Stomach (tissue), 9 donors: ENCODE results near the gene F7. TPM values are rescaled to one million over a fixed set of nuclear protein-coding genes. Genes with fewer than 3 reads are reported as not detected.

Source experiments
- DNase-seq, 2 donors: peaks; one replicate each; pipeline versions ENCODE4 v3.0.0 to v3.0.0-alpha.2; 2013 to 2019
- H3K27ac ChIP-seq, 5 donors: fragments of 200-600 bp in 4 of 5; sonication (generic) in 4 of 5; one replicate each; pipeline ENCODE4 v1.5.1; 2013 to 2019; ENCODE audit warnings: mild to moderate bottlenecking in 1 of 5, moderate library complexity in 1 of 5
- H3K27me3 ChIP-seq, 3 donors: fragments of 200-600 bp; sonication (generic); one replicate each; pipeline ENCODE4 v1.5.1; 2017 to 2019; ENCODE audit warnings: mixed run types in 1 of 3
- H3K36me3 ChIP-seq, 4 donors: fragments of 200-600 bp; sonication (generic); 1 replicate in 3 of 4; 2 replicates in 1 of 4; pipeline ENCODE4 v1.5.1; 2016 to 2019
- H3K4me1 ChIP-seq, 4 donors: fragments of 200-600 bp; sonication (generic); one replicate each; pipeline ENCODE4 v1.5.1; 2016 to 2019
- H3K4me3 ChIP-seq, 4 donors: fragments of 200-600 bp; sonication (generic) in 3 of 4; one replicate each; pipeline ENCODE4 v1.5.1; 2016 to 2019; ENCODE audit warnings: mild to moderate bottlenecking in 1 of 4
- H3K9me3 ChIP-seq, 4 donors: fragments of 200-600 bp; sonication (generic); one replicate each; pipeline ENCODE4 v1.5.1; 2016 to 2019
- EP300 ChIP-seq: sonication (generic); formaldehyde crosslinking; IDR thresholded peaks from one replicate; pipeline ENCODE4 v1.6.1; 2017; ENCODE audit warnings: antibody characterized with exemption
- POLR2A ChIP-seq, 4 donors: fragments of 450-650 bp; IDR thresholded peaks; one replicate each; pipeline ENCODE4 v1.6.1; 2016; ENCODE audit warnings: antibody characterized with exemption in 4 of 4, control low read depth in 2 of 4, mild to moderate bottlenecking in 1 of 4, moderate library complexity in 1 of 4
- POLR2AphosphoS5 ChIP-seq, 3 donors: sonication (generic); formaldehyde crosslinking; IDR thresholded peaks; one replicate each; pipeline ENCODE4 v1.6.1; 2016; ENCODE audit warnings: antibody characterized with exemption in 3 of 3
- WGBS, 5 donors: extraction: QIAGEN DNeasy Blood & Tissue Kit in 3 of 5; methylation state at CpG; one replicate each; pipeline versions ENCODE4 v1.1.5 to v1.1.7; 2013 to 2018; 5-methylcytosine and 5-hydroxymethylcytosine counted together
- intact Hi-C: fragments of 100-400 bp; cut with DNase I; formaldehyde crosslinking; loops from one replicate; pipeline ENCODE4 v1.15.1; 2023; ENCODE audit warnings: low total_unique reads
- polyA plus RNA-seq, 3 donors: library from polyadenylated mRNA; stranded (reverse); fragments of 200-250 nt; gene quantifications; one replicate each; pipeline ENCODE4 v1.2.3, GENCODE V29; 2013
- total RNA-seq, 5 donors: library from RNA; depleted of rRNA; stranded (reverse); fragments of >200 nt; gene quantifications; one replicate each; pipeline versions ENCODE4 v1.1.0 to v1.2.3, GENCODE V29; 2014 to 2016
- TF ChIP-seq, protein P1 (sequence below), 7 experiments: fragments of 450-650 bp in 4 of 7; fragments of 200-600 bp in 3 of 7; sonication (generic) in 3 of 7; IDR thresholded peaks; one replicate each; pipeline ENCODE4 v1.5.1; 2016 to 2019; ENCODE audit warnings: antibody characterized with exemption in 7 of 7, control low read depth in 2 of 7, mild to moderate bottlenecking in 1 of 7
- donor health status: healthy with polysubstance abuse.
- donor health status: Bipolar disorder and iron deficiency.
- donor health status: healthy.

F7 gene
- total and polyA plus RNA-seq, 8 donors: 0.10 TPM; not detected in 7

- TF ChIP-seq EP300 (no peak), POLR2A (IDR thresholded peaks at IDR 0.05) (no peak), POLR2AphosphoS5 (IDR thresholded peaks at IDR 0.05) (no peak)
- TF ChIP-seq, protein P1, sequence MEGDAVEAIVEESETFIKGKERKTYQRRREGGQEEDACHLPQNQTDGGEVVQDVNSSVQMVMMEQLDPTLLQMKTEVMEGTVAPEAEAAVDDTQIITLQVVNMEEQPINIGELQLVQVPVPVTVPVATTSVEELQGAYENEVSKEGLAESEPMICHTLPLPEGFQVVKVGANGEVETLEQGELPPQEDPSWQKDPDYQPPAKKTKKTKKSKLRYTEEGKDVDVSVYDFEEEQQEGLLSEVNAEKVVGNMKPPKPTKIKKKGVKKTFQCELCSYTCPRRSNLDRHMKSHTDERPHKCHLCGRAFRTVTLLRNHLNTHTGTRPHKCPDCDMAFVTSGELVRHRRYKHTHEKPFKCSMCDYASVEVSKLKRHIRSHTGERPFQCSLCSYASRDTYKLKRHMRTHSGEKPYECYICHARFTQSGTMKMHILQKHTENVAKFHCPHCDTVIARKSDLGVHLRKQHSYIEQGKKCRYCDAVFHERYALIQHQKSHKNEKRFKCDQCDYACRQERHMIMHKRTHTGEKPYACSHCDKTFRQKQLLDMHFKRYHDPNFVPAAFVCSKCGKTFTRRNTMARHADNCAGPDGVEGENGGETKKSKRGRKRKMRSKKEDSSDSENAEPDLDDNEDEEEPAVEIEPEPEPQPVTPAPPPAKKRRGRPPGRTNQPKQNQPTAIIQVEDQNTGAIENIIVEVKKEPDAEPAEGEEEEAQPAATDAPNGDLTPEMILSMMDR (IDR thresholded peaks at IDR 0.05): no peak
- H3K4me3 ChIP-seq: peak overlapping the region; percentile 14 to 35 (median 31)
- intact Hi-C loops: no loop called here
These were observed 24.5 kb downstream of the F7 start for GRCh38 chr13:113129921-113130750.

DNA sequence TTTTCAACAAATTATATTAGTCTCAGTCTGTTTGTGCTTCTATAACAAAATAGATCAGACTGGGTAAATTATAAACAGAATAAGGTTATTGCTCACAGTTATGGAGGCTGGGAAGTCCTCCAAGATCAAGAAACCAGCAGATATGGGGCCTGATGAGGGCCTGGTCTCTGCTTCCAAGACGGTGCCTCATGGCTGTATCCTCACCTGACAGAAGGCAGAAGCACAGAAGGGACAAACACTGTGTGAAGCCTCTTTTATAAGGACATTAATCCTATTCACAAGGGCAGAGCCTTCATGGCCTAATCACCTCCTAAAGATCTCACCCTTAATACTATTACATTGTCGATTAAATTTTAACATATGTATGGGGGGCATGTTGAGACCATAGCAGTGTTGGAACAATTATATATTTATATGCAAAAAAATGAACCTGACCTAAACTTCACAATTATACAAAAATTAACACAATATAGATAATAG lies 29.7 kb downstream of the F7 start:
- H3K4me1 ChIP-seq: peaks cover 0 to under 1% (median 0%) of the 10 kb centered on the region in 4 donors
- intact Hi-C loops: no loop called here
- peaks cover 0 to 5% (median 1%) of the 10 kb centered on the region in 3 donors for H3K27me3 ChIP-seq
- no peak overlapping the region for H3K27ac ChIP-seq
- H3K9me3 ChIP-seq: no peaks in the 10 kb centered on the region
- WGBS, 5 donors: 62 to 77% (median 69%) methylated on average over 2 of the region's 2 CpGs
- no peaks in the 10 kb centered on the region for H3K36me3 ChIP-seq
- no peak overlapping the region for H3K4me3 ChIP-seq
- no peak for TF ChIP-seq POLR2AphosphoS5 (IDR thresholded peaks at IDR 0.05)
- TF ChIP-seq, protein P1 (IDR thresholded peaks at IDR 0.05): no peak
- no peak for TF ChIP-seq POLR2A (IDR thresholded peaks at IDR 0.05)
- TF ChIP-seq EP300: no peak
- peak in 1 of 2 donors; percentile 10 for DNase-seq

More at GRCh38 chr13:113129921-113130750, 24.5 kb downstream of the F7 start:
- H3K4me1 ChIP-seq: peaks cover 0 to 9% (median 7%) of the 10 kb centered on the region in 4 donors
- 34 to 53% (median 45%) methylated on average over 29 to 60 of the region's 60 CpGs for WGBS, 5 donors
- peaks cover 0 to 21% (median 9%) of the 10 kb centered on the region in 3 donors for H3K27me3 ChIP-seq
- H3K36me3 ChIP-seq: no peaks in the 10 kb centered on the region
- H3K27ac ChIP-seq: no peak overlapping the region
- peak; percentile 21 to 60 for DNase-seq
- no peaks in the 10 kb centered on the region for H3K9me3 ChIP-seq

DNA sequence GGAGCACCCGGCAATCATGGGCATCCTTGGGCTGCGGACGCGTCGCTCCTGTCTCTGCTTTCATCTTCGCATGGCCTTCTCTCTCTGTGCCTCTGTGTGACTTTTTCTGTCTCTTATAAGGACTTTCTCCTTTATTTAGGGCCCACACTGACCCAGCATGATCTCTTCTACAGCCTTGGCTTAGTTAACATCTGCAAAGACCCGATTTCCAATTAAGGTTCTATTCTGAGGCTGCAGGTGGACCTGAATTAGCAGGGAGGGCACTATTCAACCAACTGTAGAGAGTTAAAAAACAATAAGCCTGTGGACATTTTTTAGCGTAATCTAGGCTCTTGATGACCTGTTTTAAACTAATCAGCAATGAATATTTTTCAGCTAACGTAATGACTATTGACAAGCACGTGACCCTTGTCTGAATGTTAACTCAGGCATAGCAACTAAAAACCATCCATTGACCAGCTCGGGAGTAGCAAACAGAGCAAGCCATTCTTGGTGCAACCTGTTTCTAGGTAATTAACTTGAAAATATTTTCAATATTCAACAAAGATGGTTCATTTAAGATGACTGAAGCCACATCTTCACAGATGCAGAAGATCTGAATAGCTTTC lies 32.2 kb downstream of the F7 start:
- 68 to 75% (median 73%) methylated on average over 11 of the region's 11 CpGs for WGBS, 5 donors
- intact Hi-C loops: no loop called here
- Histone ChIP-seq H3K36me3 (peaks cover 0 to 7% (median 0%) of the 10 kb centered on the region in 4 donors), H3K9me3 (no peaks in the 10 kb centered on the region), H3K4me3 (no peak overlapping the region), H3K27ac (no peak overlapping the region), H3K27me3 (no peaks in the 10 kb centered on the region), H3K4me1 (no peaks in the 10 kb centered on the region)
- TF ChIP-seq POLR2AphosphoS5 (IDR thresholded peaks at IDR 0.05) (no peak), POLR2A (IDR thresholded peaks at IDR 0.05) (no peak), EP300 (no peak)
- TF ChIP-seq, protein P1 (IDR thresholded peaks at IDR 0.05): no peak
- no peak for DNase-seq

GRCh38 chr13:113138792-113139551 lies 33.4 kb downstream of the F7 start:
- intact Hi-C loops: no loop called here
- peaks cover 0 to 8% (median 0%) of the 10 kb centered on the region in 4 donors for H3K36me3 ChIP-seq
- no peaks in the 10 kb centered on the region for H3K9me3 ChIP-seq
- no peaks in the 10 kb centered on the region for H3K27me3 ChIP-seq
- no peak overlapping the region for H3K4me3 ChIP-seq
- peak in 1 of 2 donors; percentile 22 for DNase-seq
- TF ChIP-seq EP300 (no peak), POLR2A (IDR thresholded peaks at IDR 0.05) (no peak), POLR2AphosphoS5 (IDR thresholded peaks at IDR 0.05) (no peak)
- TF ChIP-seq, protein P1 (IDR thresholded peaks at IDR 0.05): no peak
- 65 to 73% (median 72%) methylated on average over 16 of the region's 16 CpGs for WGBS, 5 donors
- H3K4me1 ChIP-seq: no peaks in the 10 kb centered on the region
- no peak overlapping the region for H3K27ac ChIP-seq
